ENCODE data around the gene RBFOX2. TPM values are rescaled to one million over a fixed set of nuclear protein-coding genes. Genes with fewer than 3 reads are reported as not detected.
"Not testable (repeated sequence)": the region's sequence is repeated elsewhere in the genome, so short reads cannot be mapped to it uniquely, and the experiment has no call there.

Gene RBFOX2
- total RNA-seq, 1 experiment from 2014 or later = 54.4 TPM

DNA sequence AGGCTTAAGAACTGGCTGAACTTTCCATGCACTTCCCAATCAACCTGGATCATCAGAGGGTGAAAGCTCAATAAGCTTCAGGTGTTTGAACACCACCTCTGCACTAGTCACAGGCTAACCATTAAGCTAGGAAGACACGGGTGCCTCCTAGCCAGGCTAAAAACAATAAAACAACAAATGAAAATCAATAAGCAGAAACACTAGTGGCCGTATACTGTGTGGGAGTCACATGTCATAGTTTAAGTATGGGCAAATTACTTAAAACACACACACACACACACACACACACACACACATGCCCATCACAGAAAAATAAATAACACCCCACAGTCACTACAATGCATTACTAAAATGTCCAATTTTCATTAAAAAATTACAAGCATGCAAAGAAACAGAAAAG, 225.7 kb downstream of the RBFOX2 start:
- DNase-seq (ENCODE audit: extremely low read depth, low read depth) = no peak

DNA sequence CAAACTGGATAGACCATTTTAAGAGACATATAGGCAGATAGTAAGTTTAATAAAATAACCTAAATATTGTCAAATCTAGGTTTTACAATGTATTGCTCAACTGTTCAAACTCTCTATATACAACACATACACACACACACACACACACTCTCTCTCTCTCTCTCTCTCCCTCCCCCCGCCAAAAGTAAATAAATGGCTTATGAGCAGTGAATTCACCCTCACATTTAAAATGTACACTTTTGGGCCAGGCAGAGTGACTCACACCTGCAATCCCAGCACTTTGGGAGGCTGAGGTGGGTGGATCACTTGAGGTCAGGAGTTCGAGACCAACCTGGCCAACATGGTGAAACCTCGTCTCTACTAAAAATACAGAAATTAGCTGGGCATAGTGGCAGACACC, 227.3 kb downstream of the RBFOX2 start:
- not testable (repeated sequence) for DNase-seq (ENCODE audit: extremely low read depth, low read depth)

GRCh38 chr22:35799150-35799549, 229.5 kb downstream of the RBFOX2 start:
- no peak for DNase-seq (ENCODE audit: extremely low read depth, low read depth)

DNA sequence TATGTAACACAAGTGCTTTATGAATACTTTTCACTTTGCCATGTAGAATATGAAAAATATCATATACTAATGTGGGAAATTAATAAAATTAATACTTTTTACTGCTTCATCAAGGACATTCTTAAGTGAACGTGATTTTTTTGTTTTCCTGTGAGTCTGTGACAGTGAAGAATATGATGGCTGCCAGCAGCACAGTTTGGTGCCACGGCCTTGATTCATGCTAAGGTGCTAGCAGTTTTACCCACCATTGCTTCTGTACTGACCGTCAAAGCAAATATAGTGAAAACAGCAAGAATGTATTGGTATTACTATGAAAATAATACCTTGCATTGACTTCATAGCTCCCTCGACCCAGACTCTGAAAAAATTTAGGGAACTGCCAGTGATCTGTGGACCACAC, 231.2 kb downstream of the RBFOX2 start:
- DNase-seq (ENCODE audit: extremely low read depth, low read depth) = no peak

DNA sequence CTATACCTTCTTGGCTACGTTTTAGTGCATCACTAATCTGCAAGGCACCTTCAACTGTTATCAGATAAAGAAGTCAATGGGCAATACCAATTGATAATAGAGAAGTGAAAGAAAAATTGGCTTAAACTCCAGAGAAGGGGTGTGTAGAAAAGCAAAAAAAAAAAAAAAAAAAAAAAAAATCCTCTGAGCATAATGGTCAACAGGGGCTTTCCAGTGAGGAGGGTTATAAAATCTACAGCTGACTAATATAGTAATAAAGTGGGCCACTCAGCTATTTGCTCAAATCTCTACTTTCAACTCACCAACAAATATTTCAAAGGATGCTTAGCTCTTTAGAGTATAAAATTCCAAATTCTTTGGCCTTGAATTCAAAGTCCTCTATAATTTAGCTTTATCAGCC, 233.1 kb downstream of the RBFOX2 start:
- no peak for DNase-seq (ENCODE audit: extremely low read depth, low read depth)

- no peak for DNase-seq (ENCODE audit: extremely low read depth, low read depth)
Measured at GRCh38 chr22:35792506-35792905, 236.1 kb downstream of the RBFOX2 start.

GRCh38 chr22:35791788-35792187, 236.8 kb downstream of the RBFOX2 start:
- not testable (repeated sequence) for DNase-seq (ENCODE audit: extremely low read depth, low read depth)

GRCh38 chr22:35785181-35785923, 243.3 kb downstream of the RBFOX2 start:
- no peak for DNase-seq (ENCODE audit: extremely low read depth, low read depth)

GRCh38 chr22:35784633-35785032, 244.0 kb downstream of the RBFOX2 start:
- DNase-seq (ENCODE audit: extremely low read depth, low read depth) = no peak

GRCh38 chr22:35783943-35784614, 244.5 kb downstream of the RBFOX2 start:
- DNase-seq (ENCODE audit: extremely low read depth, low read depth) = no peak

- no peak for DNase-seq (ENCODE audit: extremely low read depth, low read depth)
Measured at GRCh38 chr22:35782504-35782903, 246.1 kb downstream of the RBFOX2 start.

- no peak for DNase-seq (ENCODE audit: extremely low read depth, low read depth)
Measured at GRCh38 chr22:35781898-35782297, 246.7 kb downstream of the RBFOX2 start.

- no peak for DNase-seq (ENCODE audit: extremely low read depth, low read depth)
Measured at GRCh38 chr22:35777335-35777975, 251.2 kb downstream of the RBFOX2 start.

DNA sequence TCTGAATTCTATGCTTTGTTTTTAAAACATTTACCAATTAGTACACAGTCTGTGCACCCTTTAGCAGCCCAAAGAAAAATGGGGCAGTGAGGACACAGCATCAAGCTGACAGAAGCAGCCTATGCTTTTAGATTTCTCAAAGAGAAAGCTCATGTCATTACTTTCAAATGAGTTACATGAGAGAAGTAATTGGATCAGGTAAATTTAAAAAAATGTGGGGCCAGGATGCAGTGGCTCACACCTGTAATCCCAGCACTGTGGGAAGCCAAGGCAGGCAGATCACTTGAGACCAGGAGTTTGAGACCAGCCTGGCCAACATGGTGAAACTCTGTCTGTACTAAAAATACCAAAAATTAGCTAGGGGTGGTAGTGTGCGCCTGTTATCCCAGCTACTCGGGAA, 253.3 kb downstream of the RBFOX2 start:
- DNase-seq (ENCODE audit: extremely low read depth, low read depth) = no peak

- DNase-seq (ENCODE audit: extremely low read depth, low read depth) = no peak
Measured at GRCh38 chr22:35769974-35770373, 258.6 kb downstream of the RBFOX2 start.

DNA sequence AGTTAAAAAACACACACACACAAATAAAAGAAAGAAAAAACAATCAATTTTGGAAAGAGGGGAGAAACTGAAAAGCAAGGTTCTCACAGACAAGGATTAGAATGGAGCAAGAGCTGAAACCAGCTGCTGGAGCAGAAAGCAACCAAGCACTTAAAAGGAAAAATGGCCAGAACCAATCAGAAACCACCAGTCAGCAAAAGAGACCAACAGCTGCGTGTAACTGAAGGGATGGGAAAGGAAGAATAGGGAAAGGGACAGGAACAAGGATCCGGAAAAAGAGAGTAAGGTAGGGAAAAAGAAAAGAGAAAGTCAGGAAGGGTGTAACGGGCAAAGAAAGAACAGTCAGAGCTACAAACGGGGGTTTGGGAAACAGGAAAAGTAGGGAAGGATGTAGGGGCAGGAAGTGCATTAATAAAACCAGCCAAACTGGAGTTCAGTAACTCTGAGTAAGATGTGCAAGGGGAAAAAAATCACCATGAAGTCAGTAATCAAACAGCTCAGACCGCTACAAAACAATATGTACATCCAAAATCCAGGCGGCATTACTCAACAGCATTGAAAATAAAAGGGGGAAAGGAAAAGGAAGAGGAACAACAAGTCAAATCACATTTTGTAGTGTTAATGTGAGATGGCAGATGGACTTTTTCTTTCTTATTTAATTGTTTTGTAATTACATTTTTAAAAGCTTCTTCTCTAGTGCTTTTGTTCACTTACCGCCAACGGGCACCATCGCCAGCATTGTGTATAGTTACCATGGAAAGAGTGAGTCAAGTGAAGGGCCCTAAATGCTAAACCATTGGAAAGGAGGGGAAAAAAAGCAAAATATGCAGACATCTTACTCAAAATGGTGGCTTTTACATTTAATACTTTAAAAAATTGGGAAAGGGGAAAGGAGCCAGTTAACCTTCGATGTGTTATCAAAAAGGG, 261.7 kb downstream of the RBFOX2 start:
- DNase-seq (ENCODE audit: extremely low read depth, low read depth) = no peak

DNA sequence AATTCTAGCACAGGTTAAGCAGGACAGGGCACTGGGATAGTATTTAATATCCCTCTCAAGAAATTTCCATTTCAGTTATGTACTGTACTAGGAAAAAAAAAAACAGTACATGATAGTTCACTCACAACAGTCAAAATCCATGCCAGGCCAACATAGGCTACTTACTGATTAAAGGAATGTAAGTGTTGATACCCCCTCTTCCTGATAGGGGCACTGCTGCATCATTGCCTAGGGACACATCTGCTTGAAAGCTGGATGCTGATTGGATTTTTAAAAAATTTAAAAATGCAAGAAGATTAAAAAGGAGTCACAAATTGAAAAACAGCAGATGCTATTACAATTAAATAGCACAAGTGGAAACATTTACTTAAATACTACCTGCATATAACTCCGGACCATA, 267.6 kb downstream of the RBFOX2 start:
- DNase-seq (ENCODE audit: extremely low read depth, low read depth) = no peak

DNA sequence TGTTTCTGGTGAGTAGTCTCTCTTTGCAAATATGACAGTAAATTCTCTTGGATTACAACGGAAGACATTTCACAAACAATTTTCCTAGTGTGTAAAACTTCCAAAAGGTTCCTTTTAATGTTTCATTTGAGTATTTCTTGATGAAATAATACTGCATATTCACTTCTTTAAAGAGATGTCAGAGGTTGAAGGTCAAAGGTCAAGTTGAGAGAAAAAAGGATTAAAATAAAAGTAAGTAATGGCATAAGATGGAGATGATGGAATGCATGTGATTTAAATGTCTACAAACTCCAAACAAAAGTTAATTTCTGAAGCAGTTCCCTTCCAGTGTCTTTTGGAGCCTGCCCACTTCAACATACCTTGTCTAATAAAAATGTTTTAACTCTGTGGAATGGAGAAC, 270.2 kb downstream of the RBFOX2 start:
- DNase-seq (ENCODE audit: extremely low read depth, low read depth) = no peak

- no peak for DNase-seq (ENCODE audit: extremely low read depth, low read depth)
Measured at GRCh38 chr22:35756722-35757121, 271.9 kb downstream of the RBFOX2 start.

- no peak for DNase-seq (ENCODE audit: extremely low read depth, low read depth)
Measured at GRCh38 chr22:35754761-35755160, 273.9 kb downstream of the RBFOX2 start.

- no peak for DNase-seq (ENCODE audit: extremely low read depth, low read depth)
Measured at GRCh38 chr22:35752863-35753189, 275.8 kb downstream of the RBFOX2 start.
